Smooth muscle cell (in vitro differentiated cells): ENCODE measurements around the gene KPNA1. TPM values are rescaled to one million over a fixed set of nuclear protein-coding genes. Genes with fewer than 3 reads are reported as not detected.
"Not testable (repeated sequence)": the region's sequence is repeated elsewhere in the genome, so short reads cannot be mapped to it uniquely, and the experiment has no call there.

Experiments used
- DNase-seq: peaks from one replicate; lab custom pipeline; 2025; ENCODE audit not compliant: unreplicated experiment; lab: John Stamatoyannopoulos, UW
- H2AFZ ChIP-seq: fragments of 200-600 bp; sonication (generic); 2 replicates; pipeline ENCODE4 v1.6.0; 2016; ENCODE audit warnings: antibody characterized with exemption, low read depth, mild to moderate bottlenecking
- H3F3A ChIP-seq: fragments of 200-600 bp; sonication (generic); 2 replicates; pipeline ENCODE4 v1.6.0; 2017; ENCODE audit warnings: antibody characterized with exemption, low read depth
- H3K27ac ChIP-seq: fragments of 200-600 bp; sonication (generic); 2 replicates; pipeline ENCODE4 v1.5.1; 2016; ENCODE audit warnings: low read depth, mild to moderate bottlenecking
- H3K27me3 ChIP-seq: fragments of 200-600 bp; sonication (generic); 2 replicates; pipeline ENCODE4 v1.6.1; 2016; ENCODE audit warnings: low read depth, mild to moderate bottlenecking
- H3K36me3 ChIP-seq: fragments of 200-600 bp; sonication (generic); 2 replicates; pipeline ENCODE4 v1.5.1; 2016; ENCODE audit warnings: low read depth
- H3K4me1 ChIP-seq: fragments of 200-600 bp; sonication (generic); 2 replicates; pipeline ENCODE4 v1.5.1; 2016; ENCODE audit warnings: low read depth
- H3K4me2 ChIP-seq: fragments of 200-600 bp; sonication (generic); 2 replicates; pipeline ENCODE4 v1.6.0; 2016; ENCODE audit warnings: mild to moderate bottlenecking
- H3K4me3 ChIP-seq: fragments of 200-600 bp; sonication (generic); 2 replicates; pipeline ENCODE4 v1.5.1; 2016; ENCODE audit warnings: mild to moderate bottlenecking
- H3K79me2 ChIP-seq: fragments of 200-600 bp; sonication (generic); 2 replicates; pipeline ENCODE4 v1.6.0; 2016; ENCODE audit warnings: low read depth, mild to moderate bottlenecking
- H3K9ac ChIP-seq: fragments of 200-600 bp; sonication (generic); 2 replicates; pipeline ENCODE4 v1.6.0; 2016; ENCODE audit warnings: low read depth
- H3K9me3 ChIP-seq: fragments of 200-600 bp; sonication (generic); replicated peaks from 2 replicates; pipeline ENCODE4 v1.5.1; 2016; ENCODE audit warnings: low read depth
- H4K20me1 ChIP-seq: fragments of 200-600 bp; sonication (generic); 2 replicates; pipeline ENCODE4 v1.6.0; 2016; ENCODE audit warnings: low read depth
- CTCF ChIP-seq: fragments of 200-600 bp; sonication (generic); IDR thresholded peaks from 2 replicates; pipeline ENCODE4 v1.5.1; 2017; ENCODE audit warnings: borderline replicate concordance, mild to moderate bottlenecking, antibody characterized with exemption; ENCODE audit not compliant: insufficient read depth, poor library complexity, severe bottlenecking
- WGBS: methylation state at CpG from one replicate; pipeline ENCODE4 v1.1.7; 2016; ENCODE audit warnings: low lambda C conversion rate; 5-methylcytosine and 5-hydroxymethylcytosine counted together
- polyA plus RNA-seq: library from polyadenylated mRNA; unstranded; fragments of >200 nt; fragmentation: Nextera tagmentation; extraction: Ambion mirVana; gene quantifications from 2 replicates; pipeline ENCODE4 v1.2.1, GENCODE V29; 2016
- total RNA-seq: library from RNA; depleted of rRNA; stranded (reverse); fragments of >200 nt; gene quantifications from 2 replicates; pipeline ENCODE4 v1.2.3, GENCODE V29; 2014

The KPNA1 gene
- total and polyA plus RNA-seq, 2 experiments from 2014 or later: 34.6 to 37.9 TPM

DNA sequence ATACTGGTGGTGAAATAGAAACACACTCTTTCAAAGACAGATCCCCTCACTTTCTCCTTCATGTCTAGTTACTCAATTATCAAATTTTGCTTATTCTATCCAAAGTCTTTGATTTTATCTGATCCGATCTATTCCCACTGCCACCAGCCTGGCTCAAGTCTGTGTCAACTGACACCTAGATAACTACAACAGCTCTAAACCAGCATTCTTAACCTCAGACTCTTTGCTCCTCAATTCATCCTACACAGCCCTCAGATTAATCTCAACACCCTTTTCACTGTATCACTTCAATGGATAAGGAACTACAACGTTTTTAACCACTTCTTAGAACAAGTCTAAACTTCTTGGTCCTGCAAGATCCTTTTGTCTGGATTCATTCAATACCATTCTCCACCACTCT is 9.1 kb downstream of the KPNA1 start:
- WGBS: 58% methylated on average over 2 of the region's 2 CpGs
- Histone ChIP-seq H3K79me2 (peaks cover 99% of the 10 kb centered on the region), H3K27me3 (no peaks in the 10 kb centered on the region), H3F3A (no peaks in the 10 kb centered on the region), H3K4me1 (no peaks in the 10 kb centered on the region), H4K20me1 (peaks cover 100% of the 10 kb centered on the region), H3K36me3 (no peaks in the 10 kb centered on the region), H3K9ac (no peak overlapping the region), H3K4me3 (no peak overlapping the region), H3K27ac (no peak overlapping the region), H2AFZ (no peak overlapping the region), H3K4me2 (no peak overlapping the region), H3K9me3 (no peaks in the 10 kb centered on the region)
- TF ChIP-seq CTCF: no peak
- no peak for DNase-seq

- H3K27ac ChIP-seq: no peak overlapping the region
- no peaks in the 10 kb centered on the region for H3F3A ChIP-seq
- no peaks in the 10 kb centered on the region for H3K9me3 ChIP-seq
- H3K4me3 ChIP-seq: no peak overlapping the region
- no peaks in the 10 kb centered on the region for H3K27me3 ChIP-seq
- H4K20me1 ChIP-seq: peaks cover 100% of the 10 kb centered on the region
- H3K4me2 ChIP-seq: no peak overlapping the region
- H2AFZ ChIP-seq: no peak overlapping the region
- no peak for TF ChIP-seq CTCF
- no peak overlapping the region for H3K9ac ChIP-seq
- H3K4me1 ChIP-seq: no peaks in the 10 kb centered on the region
- H3K36me3 ChIP-seq: no peaks in the 10 kb centered on the region
- 100% methylated on average over 2 of the region's 2 CpGs for WGBS
- H3K79me2 ChIP-seq: peaks cover 98% of the 10 kb centered on the region
- no peak for DNase-seq
Measured at GRCh38 chr3:122502941-122503340, 11.8 kb downstream of the KPNA1 start.

- no peak for TF ChIP-seq CTCF
- no peak for DNase-seq
- Histone ChIP-seq H2AFZ (no peak overlapping the region), H3K36me3 (no peaks in the 10 kb centered on the region), H3K27ac (no peak overlapping the region), H3K4me2 (no peak overlapping the region), H4K20me1 (peaks cover 100% of the 10 kb centered on the region), H3K79me2 (peaks cover 91% of the 10 kb centered on the region), H3K4me3 (no peak overlapping the region), H3K4me1 (no peaks in the 10 kb centered on the region), H3K9ac (no peak overlapping the region), H3K27me3 (no peaks in the 10 kb centered on the region), H3F3A (no peaks in the 10 kb centered on the region), H3K9me3 (no peaks in the 10 kb centered on the region)
- 63% methylated on average over 2 of the region's 2 CpGs for WGBS
Measured at GRCh38 chr3:122502139-122502538, 12.6 kb downstream of the KPNA1 start.

- not testable (repeated sequence) for DNase-seq, H3K4me3 ChIP-seq, H3K4me1 ChIP-seq, H3K27me3 ChIP-seq, H3K9me3 ChIP-seq, H2AFZ ChIP-seq, H3K4me2 ChIP-seq, H3F3A ChIP-seq, H3K27ac ChIP-seq, H3K9ac ChIP-seq, H3K36me3 ChIP-seq
- 88% methylated on average over 6 of the region's 6 CpGs for WGBS
- Histone ChIP-seq H3K79me2 (peaks cover 91% of the 10 kb centered on the region), H4K20me1 (peaks cover 100% of the 10 kb centered on the region)
Measured at GRCh38 chr3:122500964-122501363, 13.8 kb downstream of the KPNA1 start.
